Measurements from ENCODE around the gene PKM. TPM values are rescaled to one million over a fixed set of nuclear protein-coding genes. Genes with fewer than 3 reads are reported as not detected.

PKM gene
- polyA plus RNA-seq, 1 experiment: 2,130 TPM

DNA sequence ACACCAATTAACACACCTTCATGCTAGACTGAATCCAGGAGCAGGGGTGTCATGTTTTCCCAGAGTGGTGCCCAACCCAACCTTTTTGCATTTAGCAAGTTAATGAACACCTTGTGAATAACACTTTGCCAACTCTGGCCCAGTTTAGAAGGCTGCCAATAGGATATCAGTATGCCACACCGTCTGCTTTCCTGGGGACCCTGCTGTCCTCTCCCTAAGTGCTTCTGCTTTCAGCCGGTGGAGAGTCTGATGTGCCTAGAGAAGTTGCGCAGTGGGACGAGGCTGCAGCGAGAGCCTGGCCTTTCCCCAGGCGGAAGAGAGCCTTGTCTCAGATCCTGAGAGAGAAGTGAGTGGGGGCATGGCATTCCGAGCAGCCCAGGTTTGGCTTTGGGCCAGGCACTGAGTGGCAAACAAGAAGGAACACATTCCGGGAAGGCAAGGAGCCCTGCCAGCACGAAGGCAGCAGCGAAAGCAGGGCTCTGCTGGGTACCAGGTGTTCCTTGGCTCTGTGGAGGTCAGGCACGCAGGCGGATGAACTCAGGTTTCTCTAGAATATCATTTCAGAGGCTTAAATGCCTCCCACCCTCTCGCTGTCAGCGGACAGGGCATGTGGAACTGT is 75.9 kb downstream of the PKM start:
- ChIA-PET POLR2A (no interaction called here), CTCF (interaction anchor here (0.9 to 1.5 kb wide), 3 partner anchors 272 to 377 kb away, joined by 3 to 5 read pairs (median 3); no protein-coding TSS in a partner anchor)
- Histone ChIP-seq H3K27ac (ENCODE audit: low read depth, low read length) (no peak overlapping the region), H3K27me3 (ENCODE audit: control insufficient read depth, insufficient read depth, low read length) (no peaks in the 10 kb centered on the region), H3K9me3 (ENCODE audit: control insufficient read depth, insufficient read depth, low read length) (no peaks in the 10 kb centered on the region), H3K4me3 (ENCODE audit: low read depth, low read length) (peak overlapping the region; percentile 60)
- TF ChIP-seq CTCF (IDR thresholded peaks at IDR 0.05; ENCODE audit: low read depth, low read length): no peak
- DNase-seq (ENCODE audit: low read depth, low spot score): no peak

DNA sequence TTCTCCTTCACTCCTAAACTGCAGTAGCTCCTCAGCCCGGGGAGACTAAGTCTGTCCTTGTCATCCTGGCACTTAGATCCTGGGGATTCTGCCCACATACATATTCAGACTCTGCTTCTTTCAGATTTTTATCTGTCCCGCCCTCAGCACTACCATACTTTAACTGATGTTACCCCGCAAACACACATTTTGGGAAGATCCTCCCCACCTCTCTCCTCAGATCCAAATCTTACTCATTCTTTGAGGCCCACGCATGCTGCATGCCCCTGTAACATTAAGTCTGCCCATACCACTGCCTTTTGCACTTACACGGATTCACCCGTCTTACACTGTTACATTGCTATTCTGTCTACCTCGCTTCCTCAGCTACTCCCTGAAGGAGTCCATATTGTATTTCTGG is 76.7 kb downstream of the PKM start:
- H3K27me3 ChIP-seq (ENCODE audit: control insufficient read depth, insufficient read depth, low read length): no peaks in the 10 kb centered on the region
- ChIA-PET POLR2A (no interaction called here), CTCF (interaction anchor here (1.4 kb wide), 1 partner anchor 411 kb away, joined by 6 read pairs; no protein-coding TSS in a partner anchor)

DNA sequence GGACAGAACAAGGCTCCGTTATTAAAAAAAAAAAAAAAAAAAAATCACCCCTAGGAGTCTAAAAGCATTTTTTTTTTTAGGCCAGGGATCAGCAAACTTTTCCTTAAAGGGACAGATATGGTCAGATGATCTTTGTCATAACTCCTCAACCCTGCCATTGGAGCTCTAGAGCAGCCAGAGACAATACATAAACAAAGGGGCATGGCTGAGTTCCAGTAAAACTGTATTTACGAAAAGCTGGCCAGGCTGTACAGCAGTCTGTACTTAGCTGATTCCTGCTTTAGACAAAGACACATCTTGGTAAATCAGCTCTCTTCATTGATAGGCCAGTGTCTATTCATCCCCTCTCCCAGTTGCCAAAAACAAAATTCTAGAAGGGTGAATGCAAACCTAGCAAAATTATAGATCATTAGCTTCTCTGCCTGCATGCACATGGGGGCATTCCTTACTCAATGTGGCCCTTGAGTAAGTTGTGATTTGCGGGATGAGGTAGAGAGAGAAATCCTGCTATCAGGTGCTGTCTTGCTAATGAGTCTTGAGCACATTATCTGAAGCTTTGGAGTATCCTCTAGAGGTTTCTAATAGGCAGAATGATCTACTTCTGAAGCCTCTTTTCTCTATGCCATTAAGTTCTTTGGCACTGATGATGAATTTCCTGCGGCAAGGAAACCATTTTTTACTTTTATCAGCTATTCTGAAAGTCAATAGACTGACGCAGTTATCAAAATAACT is 77.6 kb downstream of the PKM start:
- TF ChIP-seq CTCF (IDR thresholded peaks at IDR 0.05; ENCODE audit: low read depth, low read length): no peak
- H3K4me3 ChIP-seq (ENCODE audit: low read depth, low read length): no peak overlapping the region
- H3K9me3 ChIP-seq (ENCODE audit: control insufficient read depth, insufficient read depth, low read length): no peaks in the 10 kb centered on the region
- no peaks in the 10 kb centered on the region for H3K27me3 ChIP-seq (ENCODE audit: control insufficient read depth, insufficient read depth, low read length)
- no peak overlapping the region for H3K27ac ChIP-seq (ENCODE audit: low read depth, low read length)
- DNase-seq (ENCODE audit: low read depth, low spot score): no peak
- POLR2A ChIA-PET: interaction anchor here (0.7 kb wide), 1 partner anchor 9 kb away, joined by 10 read pairs; no protein-coding TSS in a partner anchor
- CTCF ChIA-PET: interaction anchor here (0.7 to 2.0 kb wide), 3 partner anchors 166 to 410 kb away, joined by 4 to 7 read pairs (median 6); no protein-coding TSS in a partner anchor

More for the DNA sequence above, 76.7 kb downstream of the PKM start:
- Histone ChIP-seq H3K4me3 (ENCODE audit: low read depth, low read length) (no peak overlapping the region), H3K27ac (ENCODE audit: low read depth, low read length) (no peak overlapping the region), H3K9me3 (ENCODE audit: control insufficient read depth, insufficient read depth, low read length) (no peaks in the 10 kb centered on the region)
- DNase-seq (ENCODE audit: low read depth, low spot score): no peak
- TF ChIP-seq CTCF (IDR thresholded peaks at IDR 0.05; ENCODE audit: low read depth, low read length): no peak

Other genes starting within 250 kb of the PKM start
- gene MYO9A, start 113.0 kb downstream of the PKM start, polyA plus RNA-seq (2011; rRNA removed): 14.3 and 15.2 TPM in 2 replicates
- gene SENP8, start 112.8 kb downstream of the PKM start, polyA plus RNA-seq (2011; rRNA removed): 3.9 and 5.3 TPM in 2 replicates
- gene GRAMD2A, start 33.4 kb downstream of the PKM start, polyA plus RNA-seq (2011; rRNA removed): 0.30 and 0.32 TPM in 2 replicates
- gene PARP6, start 41.4 kb upstream of the PKM start, polyA plus RNA-seq (2011; rRNA removed): 56.1 and 57.8 TPM in 2 replicates
- 0.07 and 0.10 TPM in 2 replicates for gene CELF6, start 89.0 kb upstream of the PKM start, polyA plus RNA-seq (2011; rRNA removed)
- gene HEXA, start 144.8 kb upstream of the PKM start, polyA plus RNA-seq (2011; rRNA removed): 191 and 200 TPM in 2 replicates
- gene TMEM202, start 167.1 kb upstream of the PKM start, polyA plus RNA-seq (2011; rRNA removed): not detected in 2 replicates
- gene ARIH1, start 243.1 kb upstream of the PKM start, polyA plus RNA-seq (2011; rRNA removed): 85.8 and 90.4 TPM in 2 replicates

Measured in AG04450 (cell line).